AG09309 (cell line): ENCODE results near the gene ZDHHC24.

Source experiments
- DNase-seq: peaks from one replicate; pipeline ENCODE4 v3.0.0-alpha.2; 2010; ENCODE audit warnings: low read depth
- H3K4me3 ChIP-seq: 2 replicates; pipeline ENCODE4 v1.5.1; 2011; ENCODE audit warnings: mild to moderate bottlenecking, low read depth, low read length, moderate library complexity; ENCODE audit not compliant: control insufficient read depth
- TF ChIP-seq, protein P1 (sequence below): IDR thresholded peaks from 2 replicates; pipeline ENCODE4 v1.5.1; 2011; ENCODE audit warnings: mild to moderate bottlenecking, low read depth, low read length, inconsistent platforms; ENCODE audit not compliant: insufficient read depth, control insufficient read depth; ENCODE audit errors: missing control alignments

The ZDHHC24 gene

GRCh38 chr11:66566221-66566620, 20.4 kb upstream of the ZDHHC24 start:
- TF ChIP-seq, protein P1, sequence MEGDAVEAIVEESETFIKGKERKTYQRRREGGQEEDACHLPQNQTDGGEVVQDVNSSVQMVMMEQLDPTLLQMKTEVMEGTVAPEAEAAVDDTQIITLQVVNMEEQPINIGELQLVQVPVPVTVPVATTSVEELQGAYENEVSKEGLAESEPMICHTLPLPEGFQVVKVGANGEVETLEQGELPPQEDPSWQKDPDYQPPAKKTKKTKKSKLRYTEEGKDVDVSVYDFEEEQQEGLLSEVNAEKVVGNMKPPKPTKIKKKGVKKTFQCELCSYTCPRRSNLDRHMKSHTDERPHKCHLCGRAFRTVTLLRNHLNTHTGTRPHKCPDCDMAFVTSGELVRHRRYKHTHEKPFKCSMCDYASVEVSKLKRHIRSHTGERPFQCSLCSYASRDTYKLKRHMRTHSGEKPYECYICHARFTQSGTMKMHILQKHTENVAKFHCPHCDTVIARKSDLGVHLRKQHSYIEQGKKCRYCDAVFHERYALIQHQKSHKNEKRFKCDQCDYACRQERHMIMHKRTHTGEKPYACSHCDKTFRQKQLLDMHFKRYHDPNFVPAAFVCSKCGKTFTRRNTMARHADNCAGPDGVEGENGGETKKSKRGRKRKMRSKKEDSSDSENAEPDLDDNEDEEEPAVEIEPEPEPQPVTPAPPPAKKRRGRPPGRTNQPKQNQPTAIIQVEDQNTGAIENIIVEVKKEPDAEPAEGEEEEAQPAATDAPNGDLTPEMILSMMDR = no peak
- no peak overlapping the region for H3K4me3 ChIP-seq
- DNase-seq = no peak

DNA sequence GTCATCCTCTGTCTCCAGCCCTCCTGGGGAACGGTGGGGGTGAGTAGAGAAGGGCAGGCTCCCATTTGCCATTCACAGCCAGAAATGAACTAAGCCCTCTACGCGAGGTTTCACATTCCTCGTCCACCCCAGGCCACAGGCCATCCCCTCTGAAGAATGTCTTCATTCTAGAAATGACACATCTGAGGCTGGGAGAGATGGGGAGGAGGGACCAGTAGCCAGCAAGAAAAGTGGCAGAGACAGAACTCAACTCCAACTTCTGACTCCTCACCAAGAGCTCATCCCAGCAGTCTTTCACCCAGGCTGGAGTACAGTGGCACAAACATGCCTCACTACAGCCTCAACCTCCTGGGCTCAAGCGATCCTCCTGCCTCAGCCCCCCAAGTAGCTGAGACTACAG, 19.1 kb upstream of the ZDHHC24 start:
- no peak overlapping the region for H3K4me3 ChIP-seq
- TF ChIP-seq, protein P1 = no peak
- no peak for DNase-seq

- no peak overlapping the region for H3K4me3 ChIP-seq
- TF ChIP-seq, protein P1 = no peak
- DNase-seq = no peak
These were observed 18.7 kb upstream of the ZDHHC24 start for GRCh38 chr11:66564538-66564937.

DNA sequence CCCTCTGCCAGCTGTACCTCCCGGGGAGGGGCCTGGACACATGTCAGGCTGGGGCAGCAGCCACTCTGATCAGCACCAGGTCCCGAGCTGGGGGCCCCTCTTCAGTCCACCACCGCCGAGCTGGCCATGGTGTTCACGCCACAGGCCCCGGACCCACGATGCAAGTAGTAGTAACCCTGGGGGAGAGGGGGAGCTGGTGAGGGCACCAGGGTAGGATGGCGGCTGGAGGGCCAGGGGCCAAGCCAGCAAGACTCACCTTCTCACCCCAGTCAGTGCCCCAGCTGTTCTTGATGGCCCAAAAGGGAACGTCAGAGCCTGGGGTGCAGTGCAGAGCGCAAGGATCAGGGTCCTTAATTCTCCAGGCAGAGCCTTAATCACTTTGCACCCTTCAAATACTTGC, 18.0 kb upstream of the ZDHHC24 start:
- no peak overlapping the region for H3K4me3 ChIP-seq
- no peak for DNase-seq
- TF ChIP-seq, protein P1 = no peak

GRCh38 chr11:66562907-66563583, 17.2 kb upstream of the ZDHHC24 start:
- no peak overlapping the region for H3K4me3 ChIP-seq
- TF ChIP-seq, protein P1 = no peak
- DNase-seq = no peak

- H3K4me3 ChIP-seq = no peak overlapping the region
- no peak for DNase-seq
- TF ChIP-seq, protein P1 = no peak
These were observed 16.4 kb upstream of the ZDHHC24 start for GRCh38 chr11:66562275-66562674.

- DNase-seq = no peak
- TF ChIP-seq, protein P1 = no peak
- H3K4me3 ChIP-seq = no peak overlapping the region
These were observed 16.1 kb upstream of the ZDHHC24 start for GRCh38 chr11:66561975-66562248.
